Measurements from ENCODE around the gene DNAH11. TPM values are rescaled to one million over a fixed set of nuclear protein-coding genes. Genes with fewer than 3 reads are reported as not detected.

DNAH11 gene
- total and polyA plus RNA-seq, 11 donors = 0.04 to 0.98 (median 0.23) TPM

- no peaks in the 10 kb centered on the region for H3K36me3 ChIP-seq
- peak within 1 kb of the TSS; percentile 34 to 78 (median 70) for H3K4me3 ChIP-seq
- 0 to 1% (median 1%) methylated on average over 35 to 83 of the region's 83 CpGs for WGBS, 4 donors
- H3K27ac ChIP-seq = peak within 1 kb of the TSS; percentile 6 to 92 (median 87)
- TF ChIP-seq POLR2A (IDR thresholded peaks at IDR 0.05) (peak in 1 of 2 donors; percentile 54), CTCF (IDR thresholded peaks at IDR 0.05) (no peak)
- intact Hi-C loops (cut with DNase I) = loop anchor here in 2 of 10 donors (5.0 to 10.0 kb wide), 2 partner anchors 51 to 57 kb away; no protein-coding TSS in a partner anchor
- no peaks in the 10 kb centered on the region for H3K27me3 ChIP-seq
- peaks cover 0 to 45% (median 17%) of the 10 kb centered on the region in 12 donors for H3K4me1 ChIP-seq
- ATAC-seq (peak; percentile 83 to 96 (median 94)), DNase-seq (peak; percentile 69 to 87 (median 85))
- no peaks in the 10 kb centered on the region for H3K9me3 ChIP-seq
These were observed 402.8 kb downstream of the DNAH11 start, which contains the start of gene CDCA7L for GRCh38 chr7:21945454-21946221. CDCA7L (minus strand) TSS chr7:21945899; CDS start chr7:21945804, 95 bp downstream.

GRCh38 chr7:21946222-21946709 lies 403.4 kb downstream of the DNAH11 start:
- DNase-seq = no peak
- H3K4me1 ChIP-seq = peaks cover 0 to 39% (median 14%) of the 10 kb centered on the region in 12 donors

GRCh38 chr7:21947056-21947455 lies 404.2 kb downstream of the DNAH11 start:
- WGBS, 4 donors = 63 to 72% (median 66%) methylated on average over 3 of the region's 3 CpGs
- no peaks in the 10 kb centered on the region for H3K36me3 ChIP-seq
- H3K4me3 ChIP-seq = no peak overlapping the region
- no peak for ATAC-seq
- H3K4me1 ChIP-seq = peaks cover 0 to 31% (median 12%) of the 10 kb centered on the region in 12 donors
- intact Hi-C loops (cut with DNase I) = loop anchor here in 2 of 10 donors (5.0 to 10.0 kb wide), 2 partner anchors 52 to 55 kb away; no protein-coding TSS in a partner anchor
- H3K9me3 ChIP-seq = no peaks in the 10 kb centered on the region
- no peak overlapping the region for H3K27ac ChIP-seq
- H3K27me3 ChIP-seq = no peaks in the 10 kb centered on the region
- no peak for DNase-seq
- TF ChIP-seq POLR2A (IDR thresholded peaks at IDR 0.05) (no peak), CTCF (IDR thresholded peaks at IDR 0.05) (no peak)

More at GRCh38 chr7:21946222-21946709, 403.4 kb downstream of the DNAH11 start:
- intact Hi-C loops (cut with DNase I) = loop anchor here in 2 of 10 donors (5.0 to 10.0 kb wide), 2 partner anchors 51 to 56 kb away; no protein-coding TSS in a partner anchor
- H3K36me3 ChIP-seq = no peaks in the 10 kb centered on the region
- no peak for TF ChIP-seq CTCF (IDR thresholded peaks at IDR 0.05)
- no peak for TF ChIP-seq POLR2A (IDR thresholded peaks at IDR 0.05)
- 29 to 37% (median 31%) methylated on average over 6 to 8 of the region's 8 CpGs for WGBS, 4 donors
- peak overlapping the region; percentile 34 to 78 (median 70) for H3K4me3 ChIP-seq
- no peaks in the 10 kb centered on the region for H3K27me3 ChIP-seq
- H3K27ac ChIP-seq = peak overlapping the region; percentile 6 to 92 (median 87)
- no peaks in the 10 kb centered on the region for H3K9me3 ChIP-seq
- no peak for ATAC-seq

GRCh38 chr7:21947946-21948345 lies 405.1 kb downstream of the DNAH11 start:
- intact Hi-C loops (cut with DNase I) = loop anchor here in 2 of 10 donors (5.0 to 10.0 kb wide), 2 partner anchors 53 to 54 kb away; no protein-coding TSS in a partner anchor

More at GRCh38 chr7:21947946-21948345, 405.1 kb downstream of the DNAH11 start:
- Histone ChIP-seq H3K36me3 (no peaks in the 10 kb centered on the region), H3K27ac (no peak overlapping the region), H3K4me3 (no peak overlapping the region), H3K9me3 (no peaks in the 10 kb centered on the region), H3K4me1 (peaks cover 0 to 25% (median 9%) of the 10 kb centered on the region in 12 donors), H3K27me3 (no peaks in the 10 kb centered on the region)
- ATAC-seq (no peak), DNase-seq (no peak)
- 68 to 76% (median 71%) methylated on average over 2 of the region's 2 CpGs for WGBS, 4 donors
- TF ChIP-seq CTCF (IDR thresholded peaks at IDR 0.05) (no peak), POLR2A (IDR thresholded peaks at IDR 0.05) (no peak)
